ENCODE results near the gene CXCL16. TPM values are rescaled to one million over a fixed set of nuclear protein-coding genes. Genes with fewer than 3 reads are reported as not detected.

CXCL16 gene
- total RNA-seq, 1 experiment from 2014 or later, result 4.5 TPM

DNA sequence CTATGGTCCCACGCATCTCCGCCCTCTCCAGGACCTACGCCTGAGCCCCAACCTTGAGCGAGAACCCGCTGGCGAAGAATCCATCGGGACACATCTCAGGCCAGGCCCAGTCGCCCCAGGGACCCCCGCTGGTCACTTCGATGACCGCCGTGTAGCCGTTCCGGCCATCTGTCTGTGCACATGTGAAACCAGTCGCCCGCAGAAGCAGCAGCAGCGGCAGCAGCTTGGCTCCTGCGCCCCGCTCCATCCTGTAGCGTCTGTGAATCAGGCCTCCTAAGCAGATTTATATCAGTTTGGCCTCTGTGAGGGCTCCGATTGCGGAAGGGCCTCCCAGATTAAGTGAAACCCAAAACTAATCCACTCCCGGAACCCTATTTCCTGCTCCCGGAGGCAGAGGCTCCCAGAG, 46.4 kb upstream of the CXCL16 start, which contains the start of gene VMO1:
Gene VMO1, minus strand, starts transcription at position 259 of the 406 bp plus-strand sequence. Its CDS starts 12 bp downstream, at position 247.
- H2BK15ac ChIP-seq (ENCODE audit: low read depth, low read length), result no peak within 1 kb of the TSS
- no peak within 1 kb of the TSS for H4K91ac ChIP-seq (ENCODE audit: insufficient read length, low read depth, low read length)
- no peak within 1 kb of the TSS; the same call in 1 of the 2 replicates for H3K14ac ChIP-seq (ENCODE audit: insufficient read depth, low read length)
- no peak within 1 kb of the TSS for H2AFZ ChIP-seq (ENCODE audit: low read length)
- H2BK120ac ChIP-seq (ENCODE audit: low read depth, low read length, poor library complexity, severe bottlenecking), result no peak within 1 kb of the TSS
- H3K23ac ChIP-seq (ENCODE audit: insufficient read length, low read depth, low read length), result no peak within 1 kb of the TSS
- no CpG with 5 or more reads among the region's 24 CpGs for WGBS (ENCODE audit: extremely low coverage, insufficient read length, low lambda C conversion rate)
- Mint-ChIP-seq H3K4me3 (peak within 1 kb of the TSS in 1 of 2 experiments; percentile 42; a peak in 1 of 5 replicates), H3K9me3 (no peaks in the 10 kb centered on the region; a peak in 1 of 5 replicates), H3K27ac (peak within 1 kb of the TSS in 1 of 3 experiments; percentile 26; a peak in 1 of 7 replicates), H3K27me3 (ENCODE audit: low read depth) (peaks cover 84% of the 10 kb centered on the region), H3K36me3 (ENCODE audit: insufficient read depth in 1 of 3, low read depth in 3 of 3) (no peaks in the 10 kb centered on the region; a peak in 1 of 7 replicates), H3K4me1 (peaks cover 29 to 39% of the 10 kb centered on the region in 2 experiments)
- H3K4ac ChIP-seq (ENCODE audit: low read depth, low read length), result no peak within 1 kb of the TSS
- no peak within 1 kb of the TSS for H2AK5ac ChIP-seq (ENCODE audit: insufficient read length, low read length)
- H3K18ac ChIP-seq (ENCODE audit: insufficient read length, low read depth, low read length), result peak within 1 kb of the TSS; percentile 11
- H2BK20ac ChIP-seq (ENCODE audit: low read depth, low read length, poor library complexity, severe bottlenecking), result no peak within 1 kb of the TSS
- TF ChIP-seq, protein P1, sequence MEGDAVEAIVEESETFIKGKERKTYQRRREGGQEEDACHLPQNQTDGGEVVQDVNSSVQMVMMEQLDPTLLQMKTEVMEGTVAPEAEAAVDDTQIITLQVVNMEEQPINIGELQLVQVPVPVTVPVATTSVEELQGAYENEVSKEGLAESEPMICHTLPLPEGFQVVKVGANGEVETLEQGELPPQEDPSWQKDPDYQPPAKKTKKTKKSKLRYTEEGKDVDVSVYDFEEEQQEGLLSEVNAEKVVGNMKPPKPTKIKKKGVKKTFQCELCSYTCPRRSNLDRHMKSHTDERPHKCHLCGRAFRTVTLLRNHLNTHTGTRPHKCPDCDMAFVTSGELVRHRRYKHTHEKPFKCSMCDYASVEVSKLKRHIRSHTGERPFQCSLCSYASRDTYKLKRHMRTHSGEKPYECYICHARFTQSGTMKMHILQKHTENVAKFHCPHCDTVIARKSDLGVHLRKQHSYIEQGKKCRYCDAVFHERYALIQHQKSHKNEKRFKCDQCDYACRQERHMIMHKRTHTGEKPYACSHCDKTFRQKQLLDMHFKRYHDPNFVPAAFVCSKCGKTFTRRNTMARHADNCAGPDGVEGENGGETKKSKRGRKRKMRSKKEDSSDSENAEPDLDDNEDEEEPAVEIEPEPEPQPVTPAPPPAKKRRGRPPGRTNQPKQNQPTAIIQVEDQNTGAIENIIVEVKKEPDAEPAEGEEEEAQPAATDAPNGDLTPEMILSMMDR (conservative IDR thresholded peaks at IDR 0.05), result no peak
- peaks cover 3% of the 10 kb centered on the region for H4K20me1 ChIP-seq (ENCODE audit: control insufficient read depth, insufficient read depth, insufficient read length)
- no peak within 1 kb of the TSS for H3K9ac ChIP-seq (ENCODE audit: extremely low read depth, insufficient read length, low read length)
- peaks cover 2% of the 10 kb centered on the region; the same call in 1 of the 2 replicates for H3K4me1 ChIP-seq (ENCODE audit: insufficient read depth, low read length)
- no peak within 1 kb of the TSS for H4K8ac ChIP-seq (replicated peaks; ENCODE audit: insufficient read length, low read depth, low read length)
- H3K9me3 ChIP-seq (ENCODE audit: control insufficient read depth, low read depth, low read length), result no peaks in the 10 kb centered on the region
- no peaks in the 10 kb centered on the region for H3K79me2 ChIP-seq (ENCODE audit: insufficient read depth, low read length)
- peak within 1 kb of the TSS; percentile 11 for H3K4me2 ChIP-seq (ENCODE audit: insufficient read depth, insufficient read length, low read length)
- no peak within 1 kb of the TSS for H3T11ph ChIP-seq (ENCODE audit: low read length)
- H4K5ac ChIP-seq (ENCODE audit: insufficient read length, low read depth, low read length), result no peak within 1 kb of the TSS
- peaks cover 51% of the 10 kb centered on the region for H3K27me3 ChIP-seq (ENCODE audit: insufficient read depth, low read length)
- no peaks in the 10 kb centered on the region for H3K79me1 ChIP-seq (ENCODE audit: insufficient read depth, low read depth, low read length, poor library complexity, severe bottlenecking)
- no peak within 1 kb of the TSS for H3K56ac ChIP-seq (ENCODE audit: insufficient read length, low read depth, low read length)
- no peak within 1 kb of the TSS for H3K27ac ChIP-seq (ENCODE audit: insufficient read length, low read depth, low read length)
- H2BK12ac ChIP-seq (ENCODE audit: insufficient read length, low read depth, low read length), result no peak within 1 kb of the TSS
- H2BK5ac ChIP-seq (ENCODE audit: insufficient read length, low read length), result no peak within 1 kb of the TSS
- peaks cover 17% of the 10 kb centered on the region for H3K23me2 ChIP-seq (ENCODE audit: insufficient read length, low read depth, low read length, poor library complexity, severe bottlenecking)
- DNase-seq, result peak; percentile 56

Data from H9 (cell line).